HEK293T (cell line): ENCODE data around the gene CMC1.

ENCODE experiments used
- FOXK2 ChIP-seq: fragments of 450-650 bp; IDR thresholded peaks from 2 replicates; pipeline ENCODE4 v1.6.1; 2016; ENCODE audit warnings: mild to moderate bottlenecking
- LEF1 ChIP-seq: fragments of 450-650 bp; IDR thresholded peaks from 2 replicates; pipeline ENCODE4 v1.6.1; 2017; ENCODE audit warnings: mild to moderate bottlenecking, borderline replicate concordance
- NFRKB ChIP-seq: fragments of 450-650 bp; IDR thresholded peaks from 2 replicates; pipeline ENCODE4 v1.6.1; 2016; ENCODE audit warnings: mild to moderate bottlenecking, moderate library complexity
- SP1 ChIP-seq: fragments of 450-650 bp; IDR thresholded peaks from 2 replicates; pipeline ENCODE4 v1.6.1; 2017
- SUZ12 ChIP-seq: fragments of 450-650 bp; IDR thresholded peaks from 2 replicates; pipeline ENCODE4 v1.6.1; 2016; ENCODE audit warnings: mild to moderate bottlenecking
- TARDBP ChIP-seq: fragments of 450-650 bp; IDR thresholded peaks from 2 replicates; pipeline ENCODE4 v1.6.1; 2016
- ZNF384 ChIP-seq: fragments of 450-650 bp; IDR thresholded peaks from 2 replicates; pipeline ENCODE4 v1.6.1; 2016
- TF ChIP-seq, protein P1 (sequence below): fragments of 450-650 bp; IDR thresholded peaks from 2 replicates; pipeline ENCODE4 v1.6.1; 2016

GRCh38 chr3:28207000-28207733, 34.3 kb upstream of the CMC1 start:
- TF ChIP-seq ZNF384, result no peak
- TF ChIP-seq SP1, result no peak
- TF ChIP-seq TARDBP, result no peak
- no peak for TF ChIP-seq FOXK2
- TF ChIP-seq, protein P1, sequence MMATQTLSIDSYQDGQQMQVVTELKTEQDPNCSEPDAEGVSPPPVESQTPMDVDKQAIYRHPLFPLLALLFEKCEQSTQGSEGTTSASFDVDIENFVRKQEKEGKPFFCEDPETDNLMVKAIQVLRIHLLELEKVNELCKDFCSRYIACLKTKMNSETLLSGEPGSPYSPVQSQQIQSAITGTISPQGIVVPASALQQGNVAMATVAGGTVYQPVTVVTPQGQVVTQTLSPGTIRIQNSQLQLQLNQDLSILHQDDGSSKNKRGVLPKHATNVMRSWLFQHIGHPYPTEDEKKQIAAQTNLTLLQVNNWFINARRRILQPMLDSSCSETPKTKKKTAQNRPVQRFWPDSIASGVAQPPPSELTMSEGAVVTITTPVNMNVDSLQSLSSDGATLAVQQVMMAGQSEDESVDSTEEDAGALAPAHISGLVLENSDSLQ, result no peak
- TF ChIP-seq LEF1, result no peak
- no peak for TF ChIP-seq SUZ12
- TF ChIP-seq NFRKB, result no peak
